Measurements from ENCODE around the gene ZNF565.
"Not testable (repeated sequence)": the region's sequence is repeated elsewhere in the genome, so short reads cannot be mapped to it uniquely, and the experiment has no call there.

- TF ChIP-seq CTCF, EZH2phosphoT487 (IDR thresholded peaks at IDR 0.05): not testable (repeated sequence)
These were observed 27.7 kb downstream of the ZNF565 start for GRCh38 chr19:36186722-36187121.

Data from neural progenitor cell (in vitro differentiated cells).